NCI-H1105 treated with DMSO at 0.1 percent for 48 hours (cell line): Measurements from ENCODE around the gene EIF4G3.
"Not testable (repeated sequence)": the region's sequence is repeated elsewhere in the genome, so short reads cannot be mapped to it uniquely, and the experiment has no call there.

Experiments
- DNase-seq: peaks from one replicate; lab custom pipeline; 2025; lab: John Stamatoyannopoulos, UW

EIF4G3 gene

GRCh38 chr1:21028520-21029145 lies 148.1 kb downstream of the EIF4G3 start:
- DNase-seq, result no peak

- DNase-seq, result no peak
Measured at GRCh38 chr1:21027805-21028204, 148.9 kb downstream of the EIF4G3 start.

- no peak for DNase-seq
Measured at GRCh38 chr1:21024918-21025317, 151.8 kb downstream of the EIF4G3 start.

GRCh38 chr1:21024136-21024896 lies 152.4 kb downstream of the EIF4G3 start:
- not testable (repeated sequence) for DNase-seq

- DNase-seq, result peak; percentile 95
Measured at GRCh38 chr1:21022279-21023040, 154.2 kb downstream of the EIF4G3 start.

- DNase-seq, result no peak
Measured at GRCh38 chr1:21021311-21021710, 155.4 kb downstream of the EIF4G3 start.

- DNase-seq, result no peak
Measured at GRCh38 chr1:21020151-21020550, 156.5 kb downstream of the EIF4G3 start.

- DNase-seq, result no peak
Measured at GRCh38 chr1:21018673-21019072, 158.0 kb downstream of the EIF4G3 start.

- no peak for DNase-seq
Measured at GRCh38 chr1:21013510-21013909, 163.2 kb downstream of the EIF4G3 start.

GRCh38 chr1:21012937-21013336 lies 163.8 kb downstream of the EIF4G3 start:
- DNase-seq, result no peak

GRCh38 chr1:21007876-21008275 lies 168.8 kb downstream of the EIF4G3 start:
- DNase-seq, result no peak

- DNase-seq, result no peak
Measured at GRCh38 chr1:21005466-21006239, 171.0 kb downstream of the EIF4G3 start.

GRCh38 chr1:21003281-21004045 lies 173.2 kb downstream of the EIF4G3 start:
- DNase-seq, result no peak

- no peak for DNase-seq
Measured at GRCh38 chr1:21001042-21001441, 175.7 kb downstream of the EIF4G3 start.

GRCh38 chr1:21000245-21000594 lies 176.5 kb downstream of the EIF4G3 start:
- DNase-seq, result no peak

GRCh38 chr1:20999525-21000244 lies 177.0 kb downstream of the EIF4G3 start:
- no peak for DNase-seq

- DNase-seq, result no peak
Measured at GRCh38 chr1:20998826-20999225, 177.9 kb downstream of the EIF4G3 start.

- no peak for DNase-seq
Measured at GRCh38 chr1:20997602-20998224, 179.0 kb downstream of the EIF4G3 start.

GRCh38 chr1:20996554-20996953 lies 180.1 kb downstream of the EIF4G3 start:
- DNase-seq, result no peak
